DMS 273 (cell line): ENCODE data around the gene MIPEP.

Experiments used
- DNase-seq: peaks from one replicate; lab custom pipeline; 2025; ENCODE audit not compliant: unreplicated experiment; lab: John Stamatoyannopoulos, UW

Gene MIPEP

DNA sequence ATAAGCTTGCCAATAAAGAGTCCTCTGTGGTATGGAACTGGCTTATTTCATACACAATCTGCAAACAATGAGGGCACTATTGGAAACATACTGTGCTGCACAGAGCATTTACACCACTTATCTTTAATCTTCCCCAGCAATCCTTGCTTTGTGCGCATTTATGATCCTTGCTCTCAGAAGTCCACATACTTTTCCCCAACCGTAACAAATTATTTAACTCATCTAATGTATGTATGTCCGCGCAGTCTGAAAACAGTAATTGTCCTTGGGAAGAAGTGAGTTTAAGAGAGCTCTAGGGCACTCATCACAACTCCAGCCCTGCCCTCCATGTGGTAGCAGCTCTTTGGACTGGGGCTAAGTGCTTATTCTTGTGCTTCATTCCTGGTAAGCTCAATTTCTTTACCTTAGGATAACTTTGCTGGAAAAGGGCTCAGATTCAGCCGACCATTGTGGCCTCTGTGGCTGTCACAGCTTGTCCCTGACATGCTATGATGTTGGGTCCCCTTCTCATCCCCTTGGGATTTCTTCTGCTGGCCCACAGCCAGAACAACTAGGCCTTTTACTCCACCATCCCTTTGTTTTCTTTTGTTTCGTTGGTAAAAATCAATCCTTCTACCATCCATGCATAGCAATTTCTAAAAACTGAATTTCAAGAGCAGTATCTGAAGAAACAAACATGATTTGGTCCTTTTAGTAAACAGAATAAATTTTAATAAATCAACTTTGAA is 166.3 kb downstream of the MIPEP start:
- no peak for DNase-seq

DNA sequence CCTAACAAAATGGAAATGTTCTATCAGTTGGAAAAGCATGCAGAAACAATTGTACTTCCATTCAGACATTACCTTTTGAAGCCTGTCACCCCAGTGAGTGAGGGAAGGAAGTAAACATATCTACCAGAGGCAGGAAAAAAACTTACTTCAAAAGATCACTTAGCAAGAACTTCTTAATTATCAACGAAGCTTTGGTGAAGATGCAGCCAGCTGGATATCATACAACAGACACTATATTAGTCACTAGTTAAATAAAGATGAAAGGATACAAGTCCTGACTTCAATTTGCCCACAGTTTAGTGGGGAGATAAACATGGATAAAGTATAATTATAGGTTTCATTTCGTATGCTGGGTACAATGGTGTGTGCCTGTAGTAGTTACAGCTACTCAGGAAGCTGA is 170.2 kb downstream of the MIPEP start:
- DNase-seq: no peak

DNA sequence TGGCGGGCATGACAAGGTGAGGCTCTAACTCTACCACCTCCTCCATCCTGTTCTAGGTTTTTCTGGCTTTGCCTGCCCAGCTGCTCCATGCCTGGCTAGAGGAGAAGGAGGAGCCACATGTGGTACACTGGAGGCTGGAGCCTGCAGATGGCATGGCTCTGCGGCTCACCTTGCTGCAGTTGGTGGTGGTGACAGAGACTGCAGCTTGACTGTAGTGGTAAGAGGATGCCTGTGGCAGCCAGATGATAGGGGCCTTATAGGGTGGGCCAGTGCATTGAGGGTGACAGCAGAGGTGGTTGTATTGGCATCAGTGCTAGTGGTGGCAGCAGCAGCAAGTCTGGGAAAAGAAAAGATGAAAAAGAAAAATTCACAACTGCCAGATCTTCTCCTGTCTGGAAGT is 172.8 kb downstream of the MIPEP start:
- DNase-seq: no peak

DNA sequence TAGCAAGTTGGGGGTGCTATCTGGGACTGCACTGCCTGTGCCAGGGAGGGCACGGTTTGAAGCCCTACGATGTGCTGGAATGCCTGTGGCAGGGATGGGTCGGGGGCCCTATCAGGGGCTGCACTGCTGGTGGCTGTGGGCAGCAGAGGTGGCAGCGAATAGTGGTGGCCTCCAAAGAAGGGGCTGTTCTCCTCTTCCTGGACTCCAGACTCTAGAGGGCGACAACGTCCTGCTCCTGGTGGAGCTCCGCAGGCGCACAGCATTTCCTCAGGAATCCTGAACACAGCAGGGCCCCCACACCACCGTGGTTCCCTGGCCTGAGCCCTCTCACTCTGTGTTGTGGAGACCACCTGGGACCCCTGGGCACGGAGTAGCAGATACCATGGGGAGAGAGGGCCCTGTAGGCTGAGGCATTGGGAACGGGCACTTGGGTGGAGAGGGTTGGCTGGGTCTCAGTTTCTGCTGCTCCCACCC is 173.4 kb downstream of the MIPEP start:
- peak; percentile 6 for DNase-seq

DNA sequence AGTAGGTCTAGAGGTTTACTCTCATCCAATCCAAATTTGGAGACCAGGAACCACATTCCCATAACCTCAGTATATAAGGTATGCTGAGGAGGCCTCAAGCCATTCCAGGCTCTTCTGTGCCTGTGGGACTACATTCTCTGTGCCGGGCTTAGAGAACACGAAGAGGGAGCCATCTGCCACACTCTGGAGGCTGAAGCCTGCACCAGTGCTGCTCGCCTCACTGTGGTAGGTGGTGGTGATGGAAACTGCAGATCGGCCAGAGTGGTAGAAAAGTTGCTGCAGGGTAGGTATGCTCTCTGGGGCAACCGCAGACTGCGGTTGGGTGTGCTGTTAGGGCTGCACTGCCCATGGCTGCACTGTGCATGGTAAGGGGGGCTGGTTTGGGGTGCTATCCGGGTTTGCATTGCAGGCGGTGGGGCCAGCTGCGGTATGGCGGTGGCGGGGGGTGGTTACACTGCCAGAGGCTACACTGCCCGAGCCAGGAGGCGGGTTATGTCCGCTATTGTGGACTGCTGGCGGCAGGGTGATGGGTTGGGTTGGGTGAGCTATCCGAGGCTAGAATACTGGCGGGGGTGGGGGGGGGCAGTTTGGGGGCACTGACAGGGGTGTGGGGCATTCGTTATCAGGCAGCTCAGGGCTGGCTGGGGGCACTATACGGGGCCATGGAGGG is 174.0 kb downstream of the MIPEP start:
- peak; percentile 26 for DNase-seq

DNA sequence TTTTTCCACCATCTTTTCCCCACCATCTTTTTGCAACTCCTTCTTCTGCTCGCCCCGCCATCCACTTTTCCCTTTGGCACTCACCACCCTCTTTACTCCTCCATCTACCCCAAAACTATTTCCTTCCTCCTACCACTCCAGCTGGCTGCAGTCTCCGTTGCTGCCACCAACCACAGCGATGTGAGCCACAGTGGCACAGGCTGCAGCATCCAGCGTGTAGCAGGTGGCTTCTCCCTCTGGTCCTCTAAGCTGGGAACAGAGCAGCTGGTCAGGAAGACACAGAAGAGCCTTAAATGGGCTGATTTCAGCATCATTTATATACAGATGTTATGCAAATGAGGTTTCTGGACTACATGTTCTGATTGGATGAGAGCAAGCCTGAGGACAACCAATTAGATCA is 174.5 kb downstream of the MIPEP start:
- DNase-seq: no peak

DNA sequence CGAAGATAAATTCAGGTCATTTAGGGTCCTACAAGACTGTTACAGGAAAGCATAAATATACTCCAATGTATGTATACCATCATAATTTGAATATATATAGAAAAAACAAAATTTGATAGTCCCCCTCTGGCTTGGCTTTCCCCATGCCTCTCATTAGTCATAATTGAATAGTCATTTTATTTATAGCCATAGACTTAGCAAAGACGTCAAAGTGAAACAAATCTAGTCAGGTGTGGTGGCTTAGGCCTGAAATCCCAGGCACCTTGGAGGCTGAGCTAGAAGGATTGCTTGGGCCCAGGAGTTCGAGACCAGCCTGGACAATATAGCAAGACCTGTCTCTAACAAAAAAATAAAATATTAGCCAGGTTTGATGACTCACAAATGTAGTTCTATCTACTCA is 177.8 kb downstream of the MIPEP start:
- no peak for DNase-seq

DNA sequence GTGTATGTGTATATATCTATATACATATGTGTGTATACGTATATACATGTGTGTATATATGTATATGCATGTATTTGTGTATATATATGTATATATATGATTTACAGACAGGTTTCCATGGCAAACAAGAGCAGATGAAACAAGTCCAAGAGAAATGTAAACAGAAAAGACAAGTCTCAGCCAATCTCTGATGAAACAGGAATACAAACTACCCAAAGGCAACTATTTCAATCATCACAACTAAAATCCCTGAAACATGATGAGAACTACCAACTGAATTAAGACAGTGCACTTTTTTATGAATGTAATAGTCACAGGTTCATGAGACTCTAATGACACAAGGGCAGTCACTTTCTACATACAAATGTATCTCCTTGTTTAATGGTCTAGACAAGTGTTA is 178.8 kb downstream of the MIPEP start:
- no peak for DNase-seq

DNA sequence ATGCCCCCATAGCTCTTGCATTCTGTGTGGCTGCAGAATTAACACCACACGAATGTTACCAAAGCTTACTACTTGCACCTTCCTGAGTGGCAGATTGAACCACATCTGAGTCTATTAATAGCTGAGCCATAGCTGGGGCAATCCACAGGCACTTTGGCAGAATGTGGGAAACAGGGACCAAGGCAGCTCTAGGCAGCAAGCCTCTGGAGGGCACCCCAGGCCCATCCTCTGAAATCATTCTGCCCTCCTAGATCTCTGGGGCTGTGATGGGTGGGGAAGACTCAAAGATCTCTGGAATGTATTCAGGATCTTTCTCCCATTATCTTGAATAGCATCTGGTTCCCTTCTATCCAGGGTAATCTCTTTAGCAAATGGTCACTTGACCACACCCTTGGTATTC is 179.7 kb downstream of the MIPEP start:
- peak; percentile 28 for DNase-seq

DNA sequence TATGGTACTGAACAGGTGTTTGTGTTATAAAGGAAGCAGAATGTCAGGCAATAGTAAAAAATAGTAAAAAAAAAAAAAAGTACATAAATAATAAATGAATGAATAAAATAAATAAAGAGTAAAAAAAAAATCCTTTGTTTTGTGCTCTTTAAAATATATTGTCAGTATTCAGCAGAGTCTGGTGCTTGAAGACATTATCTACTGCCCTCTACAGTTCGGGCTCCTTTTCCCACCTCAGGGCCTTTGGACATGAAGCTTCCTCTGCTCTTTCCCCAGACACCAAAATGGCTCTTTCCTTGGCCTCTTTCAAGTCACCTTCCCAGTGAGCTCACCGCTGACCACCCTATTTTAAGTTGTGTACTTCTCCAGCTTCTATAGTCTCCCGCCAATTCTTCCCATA is 181.5 kb downstream of the MIPEP start:
- DNase-seq: peak; percentile 48

DNA sequence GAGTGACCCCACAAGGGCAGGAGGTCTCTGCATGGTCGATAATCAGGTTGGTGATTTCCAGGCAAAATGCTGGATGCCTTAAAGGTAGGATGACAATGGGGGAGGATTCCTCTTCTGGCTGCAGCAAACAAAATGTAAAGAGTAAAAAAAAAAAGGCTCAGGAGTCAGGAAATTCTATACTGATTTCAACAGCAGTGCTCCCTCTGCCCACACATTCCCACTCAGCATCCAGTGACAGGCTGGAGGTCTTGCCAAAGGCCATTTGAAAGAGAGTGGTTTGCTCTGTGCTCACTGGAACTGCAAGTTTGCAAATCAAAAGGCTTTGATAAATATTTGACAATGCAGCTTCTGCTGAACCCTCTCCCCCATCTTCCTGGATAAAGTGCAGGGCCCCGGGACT is 183.6 kb downstream of the MIPEP start:
- DNase-seq: no peak

DNA sequence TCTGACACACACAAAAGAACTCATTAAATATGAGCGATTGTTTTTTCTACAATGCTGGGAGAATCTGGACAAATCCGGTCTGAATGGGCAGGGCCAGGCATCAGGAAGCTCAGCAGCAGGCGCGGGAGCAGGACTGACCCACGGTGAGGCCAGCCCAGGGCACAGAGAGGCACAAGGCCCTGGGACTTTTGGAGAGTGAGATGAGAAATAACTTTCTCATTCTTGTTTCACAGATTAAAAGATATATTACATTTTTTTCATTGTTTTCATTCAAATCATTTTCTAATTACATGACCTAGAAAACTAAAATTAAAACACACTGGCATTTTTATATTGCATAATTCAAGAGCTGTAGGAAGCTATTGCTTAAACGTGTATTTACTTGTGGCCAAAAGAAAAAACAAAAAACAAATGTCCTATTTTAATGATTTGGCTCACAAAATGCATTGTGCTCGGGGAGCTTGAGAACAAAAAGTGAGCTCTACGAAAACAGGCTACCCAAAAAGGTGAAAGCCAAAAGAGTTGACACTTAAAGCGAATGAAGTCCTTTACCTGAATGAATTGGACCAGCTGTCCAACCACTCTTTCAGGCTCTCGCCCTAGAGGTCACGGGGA is 185.8 kb downstream of the MIPEP start:
- DNase-seq: no peak

DNA sequence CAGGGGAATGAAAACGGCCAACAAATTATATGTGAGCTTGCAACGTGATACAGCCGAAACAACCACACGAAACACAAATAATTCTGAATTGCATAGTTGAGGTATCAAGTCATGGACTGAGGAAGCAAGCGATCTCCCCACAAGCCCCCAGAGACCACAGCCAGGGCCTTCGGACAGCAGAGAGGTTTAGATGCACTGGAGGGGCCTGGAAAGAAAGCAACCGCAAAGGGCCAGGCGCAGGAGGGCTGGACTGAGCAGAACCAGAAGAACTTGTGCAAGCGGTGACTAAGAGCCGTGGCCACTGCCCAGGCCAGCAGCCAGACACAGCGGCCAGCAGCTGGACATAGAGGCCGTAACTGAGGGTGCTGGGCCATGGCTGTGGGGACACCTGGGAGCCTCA is 187.6 kb downstream of the MIPEP start:
- DNase-seq: no peak

DNA sequence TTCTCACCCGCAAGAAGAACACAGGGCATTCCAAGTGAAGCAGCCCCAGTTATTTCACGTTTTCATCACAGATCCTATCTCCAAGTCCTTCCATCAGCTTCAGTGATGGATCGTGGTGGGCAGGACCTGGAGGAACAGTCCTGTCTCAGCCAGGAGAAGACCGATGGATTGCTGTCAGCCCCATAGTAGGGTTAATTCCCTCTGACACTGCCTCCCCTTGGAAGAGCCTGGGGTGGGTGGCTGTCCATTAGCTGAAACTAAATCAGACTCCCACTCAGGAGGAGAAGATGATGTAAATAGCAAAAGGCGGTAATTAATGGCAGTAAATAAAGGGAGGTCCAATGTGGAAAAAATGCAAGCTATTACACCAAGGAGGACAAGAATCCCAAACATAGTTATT is 188.0 kb downstream of the MIPEP start:
- DNase-seq: no peak

DNA sequence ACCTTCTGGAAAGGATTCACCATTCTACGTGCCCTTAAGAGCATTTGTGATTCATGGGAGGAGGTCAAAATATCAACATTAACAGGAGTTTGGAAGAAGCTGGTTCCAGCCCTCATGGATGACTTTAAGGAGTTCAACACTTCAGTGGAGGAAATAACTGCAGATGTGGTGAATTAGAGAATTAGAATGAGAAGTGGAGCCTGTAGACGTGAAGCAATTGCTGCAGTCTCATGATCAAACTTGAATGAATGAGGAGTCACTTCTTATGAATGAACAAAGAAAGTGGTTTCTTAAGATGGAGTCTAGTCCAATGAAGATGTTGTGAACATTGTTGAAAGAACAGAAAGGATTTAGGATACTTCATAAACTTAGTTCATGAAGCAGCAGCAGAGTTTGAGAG is 189.9 kb downstream of the MIPEP start:
- DNase-seq: no peak

DNA sequence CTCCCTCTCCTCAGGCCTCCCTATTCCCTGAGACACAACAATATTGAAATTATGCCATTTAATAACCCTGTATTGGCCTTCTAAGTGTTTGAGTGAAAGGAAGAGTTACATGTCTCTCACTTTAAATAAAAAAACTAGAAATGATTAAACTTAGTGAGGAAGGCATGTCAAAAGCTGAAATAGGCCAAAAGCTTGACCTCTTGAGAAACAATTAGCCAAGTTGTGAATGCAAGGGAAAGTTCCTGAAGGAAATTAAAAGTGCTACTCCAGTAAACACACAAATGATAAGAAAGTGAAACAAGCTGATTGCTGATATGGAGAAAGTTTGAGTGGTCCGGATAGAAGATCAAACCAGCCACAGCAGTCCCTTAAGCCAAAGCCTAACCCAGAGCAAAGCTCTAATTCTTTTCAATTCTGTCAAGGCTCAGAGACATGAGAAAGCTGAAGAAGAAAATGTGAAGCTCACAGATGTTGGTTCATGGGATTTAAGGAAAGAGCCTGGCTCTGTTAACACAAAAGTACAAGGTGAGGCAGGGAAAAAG is 191.4 kb downstream of the MIPEP start:
- DNase-seq: no peak

DNA sequence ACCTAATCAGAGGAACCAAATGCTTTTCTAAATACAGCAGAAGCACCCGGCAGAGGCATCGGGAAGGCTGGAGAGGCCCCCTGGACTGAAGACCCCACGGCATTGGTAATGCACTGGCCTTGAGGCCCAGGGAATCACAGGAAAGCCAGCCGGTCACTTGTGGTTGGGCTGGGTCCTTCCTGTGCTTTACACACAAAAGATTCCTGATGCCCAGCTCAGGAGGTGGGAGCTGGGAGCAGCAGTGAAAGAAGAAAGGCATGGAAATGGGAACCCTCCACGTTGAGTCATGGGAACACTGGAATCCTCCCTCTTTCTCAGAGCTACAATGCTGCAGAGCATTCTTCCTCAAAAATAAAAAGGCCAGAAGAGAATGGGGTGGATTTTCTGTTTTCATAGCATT is 192.6 kb downstream of the MIPEP start:
- no peak for DNase-seq

DNA sequence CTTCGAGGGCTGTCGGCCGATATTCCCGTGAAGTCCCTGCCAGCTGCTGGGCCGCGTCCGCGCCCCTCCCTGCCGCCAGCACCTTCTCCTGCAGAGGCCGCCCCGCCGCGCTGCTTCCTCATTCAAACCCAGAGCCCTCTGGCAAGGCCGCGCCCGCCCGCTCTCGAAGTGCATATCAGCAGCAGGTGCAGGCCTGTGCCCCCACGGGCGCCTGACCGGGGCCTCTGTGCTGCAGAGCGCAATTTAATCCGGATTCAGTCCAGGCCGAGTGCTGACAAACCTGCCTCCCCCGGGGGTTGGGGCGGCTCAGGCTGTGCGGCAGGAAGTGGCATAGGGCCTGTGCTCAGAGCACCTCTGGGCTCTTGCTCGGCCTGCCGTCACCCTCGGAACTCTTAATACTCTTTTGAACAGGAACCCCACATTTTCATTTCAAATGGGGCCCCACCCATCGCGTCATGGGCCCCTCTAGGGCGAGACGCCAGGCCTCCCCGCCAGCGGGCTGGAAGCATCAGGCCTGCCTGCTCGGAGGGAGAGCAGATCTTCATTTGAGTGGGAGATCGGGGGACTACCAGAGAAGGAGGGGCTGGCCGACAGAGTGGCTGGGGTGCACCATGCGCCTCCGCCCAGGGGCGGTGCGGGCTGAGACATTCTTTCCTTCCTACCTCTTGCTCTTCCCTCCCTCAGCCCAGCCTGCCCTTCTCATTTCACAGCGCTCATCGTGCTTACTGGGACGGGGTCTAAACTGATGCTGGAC is 193.3 kb downstream of the MIPEP start:
- DNase-seq: no peak

DNA sequence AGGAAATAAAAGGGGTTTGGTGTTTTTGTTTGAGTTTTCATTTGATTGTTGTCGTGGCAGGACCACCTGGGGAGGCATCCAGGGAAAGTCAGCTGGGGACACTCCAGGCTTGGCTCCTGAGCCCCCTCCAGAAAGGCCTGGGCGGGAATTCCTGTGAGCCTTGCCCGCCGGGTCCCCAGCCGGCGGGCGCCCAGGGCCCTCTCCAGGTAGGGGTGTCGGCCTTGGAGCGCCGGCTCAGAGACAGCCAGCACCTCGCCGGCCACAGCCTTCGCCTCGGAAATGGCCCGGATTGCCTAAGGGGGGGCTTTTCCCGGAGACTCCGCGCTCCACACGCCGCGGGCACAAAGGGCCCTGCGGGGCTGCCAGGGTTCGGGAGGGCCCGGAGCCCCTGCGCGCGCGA is 194.0 kb downstream of the MIPEP start:
- no peak for DNase-seq

DNA sequence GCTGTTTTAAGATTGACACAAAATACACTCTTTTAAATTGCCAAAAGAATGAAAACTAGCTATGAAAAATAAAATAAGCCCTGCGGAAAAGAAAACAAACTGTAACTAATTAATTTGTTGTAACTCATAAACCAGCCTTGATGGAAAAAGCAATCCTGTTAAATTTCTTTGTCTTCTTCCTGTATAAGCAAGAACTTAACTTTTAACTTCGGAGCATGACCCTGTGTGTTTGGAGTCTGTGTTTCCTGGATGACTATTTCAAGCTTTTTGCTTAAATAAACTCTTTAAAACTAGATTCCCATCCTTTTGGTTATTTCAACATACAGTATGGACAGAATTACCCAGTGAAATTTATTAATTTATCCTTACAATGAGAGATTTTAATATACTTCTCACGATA is 196.4 kb downstream of the MIPEP start:
- no peak for DNase-seq

DNA sequence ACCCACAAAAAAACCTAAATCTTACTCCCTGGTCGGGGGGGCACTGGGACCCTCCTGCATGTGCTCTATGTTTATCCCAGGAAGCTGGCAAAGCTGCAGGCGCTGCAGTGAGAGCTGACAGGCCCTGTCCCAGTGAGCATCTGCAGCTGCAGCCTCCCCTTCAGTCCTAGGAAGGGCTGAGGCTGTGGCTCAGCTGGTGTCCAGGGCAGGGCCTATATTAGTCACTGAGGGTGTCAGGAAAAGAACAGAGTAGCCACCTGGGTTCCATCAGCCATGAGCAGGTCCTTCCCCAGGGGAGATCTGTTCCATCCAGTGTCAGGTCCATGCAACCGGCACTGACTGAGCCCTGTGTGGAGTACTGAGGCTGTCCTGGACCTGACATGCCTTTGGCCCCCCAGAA is 198.5 kb downstream of the MIPEP start:
- DNase-seq: no peak
